HG03378 (cell line): ENCODE measurements around the gene MED25.

Experiments used
- ATAC-seq: cut with Tn5 transposase; IDR thresholded peaks from one replicate; pipeline ENCODE4 v1.9.1; 2021; ENCODE audit warnings: mild to moderate bottlenecking, moderate library complexity; ENCODE audit not compliant: unreplicated experiment

The MED25 gene

GRCh38 chr19:49855676-49856573, 37.8 kb downstream of the MED25 start:
- ATAC-seq = no peak

DNA sequence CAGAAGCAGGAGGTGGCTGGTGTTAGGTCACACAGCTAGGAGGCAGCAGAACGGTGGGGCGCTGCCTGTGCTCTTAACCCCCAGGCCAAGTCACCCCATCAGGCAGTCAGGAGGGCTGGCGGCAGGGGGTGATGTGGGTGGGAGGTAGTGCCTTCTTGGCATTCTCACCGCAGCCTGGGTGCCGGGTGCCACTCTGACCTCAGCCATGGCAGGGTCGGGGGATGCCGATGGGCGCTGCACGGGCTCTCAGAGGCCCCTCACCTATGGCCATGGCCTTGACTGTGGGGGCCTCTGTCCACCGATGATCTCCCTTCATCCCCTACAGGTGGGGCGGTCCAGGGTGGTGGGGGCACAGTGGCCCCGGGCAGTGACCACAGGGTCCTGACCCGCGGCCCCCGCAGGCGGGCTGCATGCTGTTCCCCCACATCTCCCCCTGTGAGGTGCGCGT, 38.5 kb downstream of the MED25 start:
- ATAC-seq = no peak

GRCh38 chr19:49857061-49857837, 39.2 kb downstream of the MED25 start:
- ATAC-seq = no peak

GRCh38 chr19:49857838-49858087, 39.7 kb downstream of the MED25 start:
- no peak for ATAC-seq

DNA sequence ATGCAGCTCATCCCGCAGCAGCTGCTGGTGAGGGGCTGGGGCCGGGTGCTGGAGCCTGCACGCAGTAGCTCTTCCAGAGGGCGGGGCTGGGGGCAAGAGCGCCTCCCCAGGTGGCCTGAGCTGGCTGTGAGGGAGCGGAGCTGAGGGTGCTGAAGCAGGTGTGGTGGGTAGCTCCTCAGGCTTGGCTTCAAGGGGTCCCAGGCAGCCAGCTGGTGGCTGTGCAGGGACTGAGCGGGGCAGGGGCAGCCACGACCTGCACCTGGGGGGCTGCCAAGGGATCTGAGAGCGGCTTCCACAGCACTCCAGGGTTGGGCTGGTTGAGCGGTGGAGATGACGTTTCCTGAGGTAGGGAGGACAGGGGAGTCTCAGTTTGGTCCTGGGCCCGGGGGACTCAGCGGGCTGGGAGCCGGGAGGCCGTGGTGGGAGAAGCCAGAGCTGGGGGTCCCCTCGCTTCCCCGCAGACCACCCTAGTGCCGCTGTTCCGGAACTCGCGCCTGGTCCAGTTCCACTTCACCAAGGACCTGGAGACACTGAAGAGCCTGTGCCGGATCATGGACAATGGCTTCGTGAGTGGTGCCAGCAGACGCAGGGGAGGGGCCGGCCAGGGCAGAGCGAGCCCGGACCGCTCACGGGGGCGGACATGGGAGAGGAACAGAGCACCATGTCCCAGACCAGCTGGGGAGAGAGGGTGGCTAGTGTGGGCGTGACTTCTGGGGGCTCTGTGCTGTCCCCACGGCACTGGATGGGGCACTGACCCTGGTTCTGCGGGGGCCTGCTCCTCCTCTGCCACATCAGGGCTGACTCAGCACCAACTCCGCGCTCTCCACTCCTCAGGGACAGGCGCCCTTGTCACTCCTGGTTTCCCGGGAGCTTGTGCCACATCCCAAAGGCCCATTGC, 40.2 kb downstream of the MED25 start:
- ATAC-seq = no peak

DNA sequence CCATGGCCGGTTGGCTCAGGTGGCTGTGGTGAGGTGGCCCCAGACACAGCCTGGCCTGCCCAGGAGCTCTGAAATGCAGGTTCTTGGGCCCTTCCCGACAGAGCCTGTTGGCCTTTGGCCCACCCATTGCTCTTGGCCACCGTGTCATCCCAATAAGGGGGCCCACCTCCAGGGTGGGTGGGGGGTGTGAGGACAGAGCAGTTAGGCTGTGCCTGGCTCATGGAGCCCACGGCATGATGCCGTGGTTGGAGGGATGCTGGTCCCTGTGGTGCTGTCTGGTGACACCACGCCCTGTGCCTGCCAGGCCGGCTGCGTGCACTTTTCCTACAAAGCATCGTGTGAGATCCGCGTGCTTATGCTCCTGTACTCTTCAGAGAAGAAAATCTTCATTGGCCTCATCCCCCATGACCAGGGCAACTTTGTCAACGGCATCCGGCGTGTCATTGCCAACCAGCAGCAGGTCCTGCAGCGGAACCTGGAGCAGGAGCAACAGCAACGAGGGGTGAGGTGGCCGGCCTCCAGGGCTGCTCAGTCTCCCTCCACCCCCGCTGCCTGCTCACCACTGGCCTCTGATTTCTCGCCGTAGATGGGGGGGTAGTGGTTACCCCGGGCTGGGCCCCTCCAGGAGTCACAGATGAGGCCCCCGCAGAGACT, 41.7 kb downstream of the MED25 start:
- ATAC-seq = no peak

DNA sequence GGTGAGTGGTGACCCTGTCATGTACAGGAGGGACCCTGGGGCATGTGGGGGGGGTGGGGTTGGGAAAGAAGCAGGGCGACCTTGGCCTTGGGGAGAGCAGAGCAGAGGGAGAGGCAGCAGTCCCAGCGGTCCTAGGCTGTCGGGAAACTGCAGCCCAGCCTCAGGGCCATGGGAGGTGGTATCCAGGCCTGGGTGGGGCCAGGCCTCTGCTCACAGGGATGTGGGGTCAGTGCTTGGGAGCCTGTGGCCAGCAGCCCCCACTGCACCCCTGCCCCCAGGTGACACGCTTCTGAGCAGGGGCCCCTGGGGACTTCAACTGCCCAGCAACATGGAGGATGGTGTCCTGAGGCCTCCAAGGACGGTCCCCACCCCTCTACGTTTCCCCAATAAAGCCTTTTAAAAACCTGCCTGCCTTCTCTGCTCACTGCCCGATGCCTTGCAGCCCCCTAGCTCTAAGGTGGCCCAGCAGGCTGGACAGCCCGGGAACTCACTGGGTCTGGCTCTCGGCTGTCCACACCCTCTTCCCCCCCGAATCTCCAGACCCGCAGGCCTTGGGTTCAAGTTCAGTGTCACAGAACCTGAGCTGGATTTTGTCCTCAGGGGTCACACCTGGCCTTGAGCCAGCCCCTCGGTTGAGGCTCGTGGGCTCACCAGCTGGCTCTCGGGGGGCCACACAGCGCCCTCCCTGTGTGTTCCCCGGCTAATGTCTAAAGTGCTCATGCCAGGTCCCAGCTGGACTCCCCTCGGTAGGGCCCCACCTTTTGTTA, 42.4 kb downstream of the MED25 start:
- no peak for ATAC-seq

DNA sequence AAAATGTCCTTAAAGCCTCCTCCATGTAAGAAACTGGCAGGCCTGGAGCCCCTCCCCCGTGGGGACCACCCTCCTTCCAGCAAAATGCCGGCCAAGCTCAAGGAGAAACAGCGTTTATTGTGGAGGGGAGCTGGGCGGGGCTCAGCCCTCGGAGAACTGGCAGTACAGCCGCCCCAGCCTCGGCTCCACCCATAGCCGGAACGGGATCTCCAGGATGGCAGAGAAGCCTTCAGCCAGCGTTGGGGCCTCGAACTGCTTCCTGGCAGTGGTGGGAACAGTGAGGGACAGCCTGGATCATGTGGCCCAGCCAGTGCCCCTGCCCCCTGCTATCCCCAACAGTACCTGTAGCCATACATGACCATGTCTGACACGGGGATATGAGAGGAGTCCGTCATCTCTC, 43.0 kb downstream of the MED25 start:
- no peak for ATAC-seq

DNA sequence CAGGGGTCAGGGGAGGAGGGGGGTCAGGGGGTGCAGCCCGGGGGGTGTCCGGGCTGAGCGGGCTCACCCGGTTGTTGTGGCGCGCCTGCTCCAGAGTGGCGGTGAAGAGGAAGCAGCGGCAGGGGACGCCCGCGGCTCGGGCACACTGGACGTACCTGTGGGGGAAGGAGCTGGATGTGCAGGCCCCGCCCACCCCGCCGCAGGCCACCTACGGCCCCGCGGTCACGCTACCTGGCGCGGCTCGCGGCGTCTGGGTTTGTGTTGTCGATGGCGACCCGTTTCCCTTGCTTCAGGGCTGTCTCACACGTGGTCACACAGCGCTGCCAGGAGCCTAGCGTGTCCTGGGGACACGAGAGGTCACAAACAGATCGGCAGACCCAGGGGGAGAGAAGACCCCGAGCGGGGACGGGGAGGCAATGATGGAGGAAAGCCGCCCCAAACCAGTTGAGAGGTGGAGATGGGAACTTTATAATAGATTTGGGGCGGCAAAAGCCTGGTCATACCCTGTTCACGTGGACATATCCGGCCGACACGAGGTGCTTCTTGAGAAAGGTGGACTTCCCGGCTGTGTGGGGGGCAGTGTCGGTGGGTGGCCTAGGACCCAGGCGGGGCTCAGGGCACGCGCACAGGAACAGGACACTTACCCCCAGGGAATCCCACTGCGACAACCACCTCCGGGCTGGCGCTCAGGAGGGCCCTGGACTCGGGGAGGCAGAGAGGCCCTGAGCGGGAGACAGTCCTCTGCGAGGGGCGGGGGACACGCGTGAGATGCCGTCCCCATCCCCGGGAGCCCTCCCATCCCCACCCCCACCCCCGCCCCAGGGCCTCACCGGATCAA, 43.7 kb downstream of the MED25 start:
- no peak for ATAC-seq

DNA sequence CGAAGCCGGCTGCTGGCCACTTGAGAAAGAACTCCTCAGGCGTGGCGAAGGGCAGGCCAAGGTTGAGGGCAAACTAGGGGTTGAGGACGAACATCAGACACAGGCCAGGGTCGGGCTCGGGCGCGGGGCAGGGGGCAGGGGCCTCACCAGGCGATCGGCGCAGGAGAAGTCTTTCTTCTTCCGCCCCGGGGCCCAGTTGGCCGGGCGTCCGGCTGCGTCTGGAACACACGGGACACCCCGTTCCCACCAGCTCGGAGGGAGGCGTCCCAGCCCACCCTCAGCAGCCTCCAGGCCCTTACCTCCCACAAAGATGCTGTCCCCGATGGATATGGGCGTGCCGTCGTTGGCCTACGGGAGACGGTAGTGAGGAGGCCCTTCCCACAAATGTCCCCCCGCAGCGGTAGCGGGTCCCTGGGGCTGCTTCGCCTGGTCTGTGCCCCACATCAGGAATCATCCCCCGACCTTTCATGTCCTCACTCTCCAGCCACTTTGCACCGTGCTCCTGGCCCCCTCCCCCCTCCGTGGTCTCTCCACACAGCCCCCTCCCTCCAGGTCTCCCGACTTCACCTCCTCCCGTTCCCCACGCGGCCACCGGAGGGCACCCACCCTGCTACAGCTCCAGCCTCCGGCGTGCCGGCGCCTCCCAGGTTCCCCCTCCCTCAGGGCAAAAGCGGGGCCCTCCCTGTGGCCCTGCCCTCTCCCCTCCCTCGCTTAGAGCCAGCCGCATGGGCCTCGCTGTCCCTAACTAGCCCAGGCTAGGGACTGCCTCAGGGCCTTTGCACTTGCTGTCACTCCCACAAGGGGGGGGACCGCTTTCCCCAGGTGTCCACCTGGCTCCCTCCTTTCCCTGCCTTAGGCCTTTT, 44.5 kb downstream of the MED25 start:
- ATAC-seq = no peak

GRCh38 chr19:49863254-49863934, 45.3 kb downstream of the MED25 start:
- ATAC-seq = no peak

- ATAC-seq = no peak
Observed at GRCh38 chr19:49863935-49864320, 45.8 kb downstream of the MED25 start.

DNA sequence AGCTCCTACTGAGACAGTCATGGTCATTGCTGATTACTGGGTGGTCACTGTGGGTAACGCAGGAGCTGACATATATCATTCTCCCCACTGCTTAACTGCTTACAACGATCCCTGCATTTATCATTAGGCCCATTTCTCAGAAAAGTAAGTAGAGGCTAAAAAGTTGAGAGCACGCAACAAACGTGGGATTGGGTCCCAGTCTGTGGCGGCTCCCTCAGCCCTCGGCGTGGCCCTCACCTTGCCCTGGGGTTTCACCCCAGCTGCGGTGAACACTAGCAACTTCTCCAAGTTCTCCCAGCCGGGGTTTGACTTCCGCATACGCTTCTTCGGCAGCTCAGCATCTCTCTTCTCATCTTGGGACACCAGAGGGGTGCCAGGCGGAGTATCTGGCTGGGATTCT, 46.8 kb downstream of the MED25 start:
- no peak for ATAC-seq

DNA sequence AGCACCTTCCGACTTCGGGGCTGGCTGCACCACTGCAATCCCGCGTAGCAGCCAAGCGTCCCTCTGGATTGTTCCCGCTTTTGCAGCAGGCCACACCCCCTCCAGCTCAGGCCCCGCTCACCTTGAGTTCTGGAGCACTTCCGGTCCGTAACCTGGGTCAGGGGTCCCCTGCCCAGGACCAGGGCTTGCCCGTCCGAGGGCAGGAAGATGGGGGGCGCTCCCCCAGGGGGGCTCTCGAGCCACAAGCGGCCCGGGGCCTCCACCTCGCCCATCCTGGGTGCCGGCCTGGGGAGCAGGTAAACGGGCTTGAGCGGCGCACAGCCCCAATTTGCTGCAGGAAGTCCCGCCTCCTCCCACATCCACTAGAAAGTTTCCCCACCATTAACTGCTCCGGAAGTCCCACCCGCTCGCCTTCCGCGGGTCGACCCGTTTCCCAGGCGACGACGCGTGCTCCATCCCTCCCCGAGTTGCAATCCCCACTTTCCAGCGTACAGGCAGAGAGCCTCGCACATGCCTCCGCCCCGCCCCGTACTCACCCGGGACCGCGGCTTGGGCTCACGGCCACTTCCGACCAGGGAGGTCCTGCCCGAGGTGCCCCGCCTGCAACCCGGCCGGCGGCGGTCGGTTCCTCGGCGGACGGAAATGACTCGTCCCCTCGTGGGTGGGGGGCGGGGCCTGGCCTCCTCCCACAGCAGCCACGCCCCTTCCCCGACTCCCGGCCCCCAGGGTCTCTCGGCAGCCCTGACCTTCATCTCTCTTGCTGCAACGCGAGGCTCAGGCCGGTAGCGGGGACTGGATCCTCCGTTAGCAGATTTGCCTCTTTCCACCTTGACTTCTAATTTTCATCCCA, 49.1 kb downstream of the MED25 start, which contains the start of gene PNKP:
Gene PNKP, minus strand, starts transcription at position 644 of the 850 bp plus-strand sequence. Its CDS starts 372 bp downstream, at position 272.
- ATAC-seq = peak; percentile 28

DNA sequence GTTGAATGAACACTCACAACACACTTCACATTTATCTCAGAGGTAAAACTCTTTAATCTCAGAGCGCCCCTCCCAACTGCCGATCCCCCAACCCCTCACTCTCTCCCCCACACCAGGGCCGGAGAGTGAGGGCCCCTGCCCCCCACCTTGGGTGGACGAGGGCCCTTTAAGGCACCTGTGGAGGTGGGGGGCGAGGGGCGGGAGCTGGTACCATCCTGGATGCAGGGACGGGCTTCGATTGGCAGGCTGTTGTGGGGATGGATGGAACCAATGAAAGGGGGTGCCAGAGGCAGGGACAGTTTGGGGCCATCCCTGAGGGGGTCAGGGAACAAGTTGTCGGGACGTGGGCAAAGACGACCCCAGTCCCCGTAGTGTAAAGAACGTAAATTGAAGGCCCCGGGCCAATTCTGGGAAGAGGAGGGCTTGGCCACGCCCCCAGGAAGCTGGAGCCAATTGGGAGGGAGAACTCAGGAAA, 51.0 kb downstream of the MED25 start:
- ATAC-seq = no peak

GRCh38 chr19:49869484-49870308, 51.6 kb downstream of the MED25 start:
- peak; percentile 78 for ATAC-seq
